Smooth muscle cell of the coronary artery (primary cell): ENCODE data around the gene TRIM16. TPM values are rescaled to one million over a fixed set of nuclear protein-coding genes. Genes with fewer than 3 reads are reported as not detected.

ENCODE experiments used
- total RNA-seq: library from RNA; depleted of rRNA; stranded (reverse); fragments of >200 nt; gene quantifications from 2 replicates; pipeline ENCODE4 v1.2.3, GENCODE V29; 2014; ENCODE audit warnings: low replicate concordance

The TRIM16 gene
- 61.6 and 83.7 TPM in 2 replicates for total RNA-seq

DNA sequence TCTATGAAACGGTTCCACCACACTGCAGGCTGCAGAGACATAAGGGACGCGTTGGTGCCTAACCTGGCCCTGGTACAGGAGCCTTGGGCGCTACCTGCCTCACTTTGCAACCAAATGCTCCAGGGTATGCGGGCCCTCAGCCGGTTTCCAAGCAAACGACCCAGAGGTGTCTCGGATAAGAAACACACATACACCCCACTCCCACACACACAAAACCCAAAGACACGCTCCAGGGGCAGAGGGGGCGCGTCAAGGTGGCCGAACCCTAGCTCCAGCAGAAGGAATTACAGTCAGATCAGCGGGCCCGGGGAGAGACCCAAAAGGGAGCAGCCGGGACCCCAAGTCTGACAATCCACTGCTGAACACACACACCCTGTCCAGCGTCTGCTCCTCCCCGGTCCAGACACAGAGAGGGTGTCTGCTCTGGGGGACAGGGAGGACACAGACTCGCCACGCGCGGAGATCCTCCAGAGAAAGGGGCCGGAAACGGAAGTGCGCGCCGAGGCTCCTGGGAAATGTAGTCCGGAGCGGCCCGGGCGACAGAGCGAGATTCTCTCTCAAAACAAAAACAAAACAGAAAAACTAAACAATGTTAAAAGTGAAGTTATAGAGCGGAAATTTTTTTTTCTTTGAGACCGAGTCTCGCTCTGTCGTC lies at the start of gene TRIM16:
Gene TRIM16, minus strand, starts transcription at position 488 of the 655 bp plus-strand sequence. CDS start 32,702 bp downstream, outside the sequence.

DNA sequence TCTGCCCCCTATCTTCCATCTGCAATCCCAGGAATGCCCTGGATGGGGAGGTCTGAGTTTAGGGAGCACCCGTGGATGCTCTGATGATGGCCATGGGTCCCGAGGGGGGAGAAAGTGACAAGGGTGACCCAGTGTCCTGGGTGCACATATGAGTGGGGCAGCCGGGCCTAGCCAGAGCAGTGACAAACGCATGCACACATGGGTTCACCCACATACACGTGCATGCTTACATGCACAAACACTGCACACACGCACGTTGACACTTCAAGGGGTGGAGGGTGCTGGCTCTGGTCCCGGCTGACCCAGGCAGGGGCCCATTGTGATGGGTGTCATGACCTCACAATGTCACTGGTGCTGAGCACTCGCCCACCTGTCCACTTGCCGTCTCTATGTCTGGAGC lies 47.8 kb upstream of the TRIM16 start, which contains the start of gene TBC1D26:
Gene TBC1D26, plus strand, starts transcription at position 384 of the 400 bp plus-strand sequence. CDS start 3,066 bp downstream, outside the sequence.

DNA sequence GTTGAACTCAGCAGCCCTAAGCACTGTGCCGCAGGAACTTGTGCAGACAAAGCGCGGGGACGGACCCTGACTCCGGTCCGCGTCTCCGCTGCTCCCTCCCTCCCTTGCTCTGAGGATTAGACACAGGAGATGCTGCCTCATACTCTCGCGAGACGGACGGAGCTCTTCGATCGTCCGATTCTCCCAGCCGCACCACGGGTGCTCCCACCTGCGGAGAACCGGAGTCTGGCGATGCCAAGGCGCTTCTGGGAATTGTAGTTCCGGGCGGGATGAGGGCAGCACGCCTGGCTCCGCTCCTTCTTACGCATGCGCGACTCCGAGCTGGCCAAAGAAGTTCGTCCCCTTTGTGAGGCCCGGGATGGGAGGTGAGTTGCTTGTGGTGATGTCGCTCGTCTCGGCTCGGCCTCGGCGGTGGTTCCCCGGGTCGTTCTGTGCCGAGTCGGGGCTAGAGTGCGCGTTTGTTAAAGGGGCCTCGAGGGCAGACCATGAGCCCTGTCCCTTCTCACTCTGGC lies 15.4 kb upstream of the TRIM16 start, which contains the start of gene ZNF286A:
Gene ZNF286A, plus strand, starts transcription at position 340 of the 512 bp plus-strand sequence. CDS start 578 bp downstream, outside the sequence.

DNA sequence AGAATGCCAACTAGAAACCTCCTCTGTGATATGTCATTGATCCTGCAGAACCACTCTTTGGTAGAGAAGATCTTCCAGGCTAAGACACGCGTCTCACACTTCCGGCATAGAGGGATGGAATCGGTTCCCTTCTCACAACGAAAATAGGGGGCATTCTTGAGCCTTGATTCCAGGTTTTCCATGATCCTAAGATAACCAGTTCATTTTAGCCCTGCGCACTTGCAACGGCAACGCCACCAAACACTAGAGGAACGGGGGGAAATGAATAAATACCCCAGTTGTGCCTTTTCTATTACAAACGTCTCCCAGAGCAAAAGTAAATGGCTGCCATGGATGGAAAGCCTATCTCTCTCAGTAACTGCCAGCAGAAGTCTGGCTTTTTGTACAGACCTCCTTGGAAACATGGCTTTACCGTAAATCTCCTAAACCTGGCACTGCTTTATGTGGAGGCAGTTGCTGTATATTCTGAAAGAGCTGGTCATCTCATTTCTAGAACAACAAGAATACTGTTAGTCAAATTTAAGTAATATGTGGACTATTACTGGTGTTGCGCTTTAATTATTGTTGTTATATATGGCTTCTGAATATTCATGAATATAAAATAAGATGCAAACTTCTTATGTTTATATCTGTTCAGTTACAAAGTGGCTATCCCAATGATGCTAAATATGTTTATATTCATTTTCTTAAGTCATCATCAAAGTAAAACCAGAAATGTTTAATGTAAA lies 64.6 kb downstream of the TRIM16 start, which contains the start of gene FBXW10B:
Gene FBXW10B, minus strand, starts transcription at position 374 of the 728 bp plus-strand sequence. Its CDS starts 192 bp downstream, at position 182.

Other genes with a start within 250 kb of the TRIM16 start
- gene CDRT4, start 216.7 kb downstream of the TRIM16 start, total RNA-seq = 0.59 and 1.5 TPM in 2 replicates
- gene TVP23C, start 120.8 kb downstream of the TRIM16 start, total RNA-seq = 27.1 and 33.8 TPM in 2 replicates
- 0.08 TPM in 1 of 2 replicates, not detected in the other for gene FBXW10B, start 64.6 kb downstream of the TRIM16 start, total RNA-seq
- gene ZNF286A, start 15.4 kb upstream of the TRIM16 start, total RNA-seq = 18.4 and 46.2 TPM in 2 replicates
- gene TBC1D26, start 48.0 kb upstream of the TRIM16 start, total RNA-seq = under 0.01 and 0.08 TPM in 2 replicates